MM.1S (cell line): ENCODE measurements around the gene CDH4.

Source experiments
- EZH2 ChIP-seq: fragments of 300-600 bp; sonication (generic); optimal IDR thresholded peaks from 2 replicates; pipeline ENCODE3; 2017; ENCODE audit warnings: low read depth, mild to moderate bottlenecking, antibody characterized with exemption, low read length, mixed read lengths
- EZH2phosphoT487 ChIP-seq: fragments of 300-600 bp; sonication (generic); IDR thresholded peaks from 2 replicates; pipeline ENCODE4 v1.6.1; 2018; ENCODE audit warnings: antibody characterized with exemption, low read length
- TF ChIP-seq, protein P1 (sequence below): fragments of 300-600 bp; sonication (generic); IDR thresholded peaks from 2 replicates; pipeline ENCODE4 v1.5.1; 2016; ENCODE audit warnings: antibody characterized with exemption, low read length, mixed read lengths

DNA sequence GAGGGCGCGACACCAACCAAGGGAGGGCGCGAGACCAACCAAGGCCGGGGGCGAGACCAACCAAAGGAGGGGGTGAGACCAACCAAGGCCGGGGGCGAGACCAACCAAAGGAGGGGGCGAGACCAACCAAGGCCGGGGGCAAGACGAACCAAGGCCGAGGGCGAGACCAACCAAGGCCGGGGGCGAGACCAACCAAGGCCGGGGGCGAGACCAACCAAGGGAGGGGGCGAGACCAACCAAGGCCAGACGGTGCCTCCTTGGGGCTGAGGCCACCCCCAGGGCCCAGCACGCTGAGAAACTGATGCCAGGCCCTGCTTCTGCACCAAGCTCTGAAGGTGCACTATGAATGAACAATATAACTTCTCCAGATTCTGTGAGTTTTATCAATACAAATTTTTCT lies 726.4 kb downstream of the CDH4 start:
- TF ChIP-seq, protein P1, sequence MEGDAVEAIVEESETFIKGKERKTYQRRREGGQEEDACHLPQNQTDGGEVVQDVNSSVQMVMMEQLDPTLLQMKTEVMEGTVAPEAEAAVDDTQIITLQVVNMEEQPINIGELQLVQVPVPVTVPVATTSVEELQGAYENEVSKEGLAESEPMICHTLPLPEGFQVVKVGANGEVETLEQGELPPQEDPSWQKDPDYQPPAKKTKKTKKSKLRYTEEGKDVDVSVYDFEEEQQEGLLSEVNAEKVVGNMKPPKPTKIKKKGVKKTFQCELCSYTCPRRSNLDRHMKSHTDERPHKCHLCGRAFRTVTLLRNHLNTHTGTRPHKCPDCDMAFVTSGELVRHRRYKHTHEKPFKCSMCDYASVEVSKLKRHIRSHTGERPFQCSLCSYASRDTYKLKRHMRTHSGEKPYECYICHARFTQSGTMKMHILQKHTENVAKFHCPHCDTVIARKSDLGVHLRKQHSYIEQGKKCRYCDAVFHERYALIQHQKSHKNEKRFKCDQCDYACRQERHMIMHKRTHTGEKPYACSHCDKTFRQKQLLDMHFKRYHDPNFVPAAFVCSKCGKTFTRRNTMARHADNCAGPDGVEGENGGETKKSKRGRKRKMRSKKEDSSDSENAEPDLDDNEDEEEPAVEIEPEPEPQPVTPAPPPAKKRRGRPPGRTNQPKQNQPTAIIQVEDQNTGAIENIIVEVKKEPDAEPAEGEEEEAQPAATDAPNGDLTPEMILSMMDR = no peak
- TF ChIP-seq EZH2 (no peak), EZH2phosphoT487 (no peak)
